HUES48 (cell line): Measurements from ENCODE around the gene ZNF2.
A peak's percentile ranks its signal among the peaks of the same experiment; 100 is the strongest.

Experiments used
- H3K27ac ChIP-seq: one replicate; pipeline ENCODE4 v1.7.0; 2013; ENCODE audit warnings: low read depth, low read length, inconsistent platforms
- H3K27me3 ChIP-seq: 2 replicates; pipeline ENCODE4 v1.6.1; 2013; ENCODE audit warnings: mild to moderate bottlenecking, low read length; ENCODE audit not compliant: control insufficient read depth, insufficient read depth
- H3K36me3 ChIP-seq: 2 replicates; pipeline ENCODE4 v1.6.1; 2013; ENCODE audit warnings: low read length; ENCODE audit not compliant: control insufficient read depth, insufficient read depth
- H3K4me1 ChIP-seq: 2 replicates; pipeline ENCODE4 v1.6.1; 2013; ENCODE audit warnings: mild to moderate bottlenecking, low read length; ENCODE audit not compliant: control insufficient read depth, insufficient read depth
- H3K4me3 ChIP-seq: 2 replicates; pipeline ENCODE4 v1.5.1; 2013; ENCODE audit warnings: mild to moderate bottlenecking, low read depth, low read length
- H3K9ac ChIP-seq: 2 replicates; pipeline ENCODE4 v1.6.1; 2013; ENCODE audit warnings: mild to moderate bottlenecking, low read depth, low read length, moderate library complexity
- H3K9me3 ChIP-seq: 2 replicates; pipeline ENCODE4 v1.6.1; 2013; ENCODE audit warnings: low read length; ENCODE audit not compliant: control insufficient read depth, insufficient read depth

The ZNF2 gene

GRCh38 chr2:95165371-95166064 lies at the start of gene ZNF2:
TSS of gene ZNF2 (plus strand) at chr2:95165809. CDS start at chr2:95176227, 10,418 bp downstream.
- Histone ChIP-seq H3K9me3 (no peaks in the 10 kb centered on the region), H3K9ac (peak within 1 kb of the TSS; percentile 94), H3K4me3 (peak within 1 kb of the TSS; percentile 94), H3K27ac (peak within 1 kb of the TSS; percentile 86), H3K4me1 (peaks cover 11% of the 10 kb centered on the region; the same call in 1 of the 2 replicates), H3K36me3 (no peaks in the 10 kb centered on the region), H3K27me3 (no peaks in the 10 kb centered on the region)

GRCh38 chr2:95121093-95121406 lies 44.6 kb upstream of the ZNF2 start:
- H3K9me3 ChIP-seq = no peaks in the 10 kb centered on the region
- peak overlapping the region; percentile 90 for H3K27ac ChIP-seq
- peaks cover 17% of the 10 kb centered on the region for H3K36me3 ChIP-seq
- peak overlapping the region; percentile 81 for H3K4me3 ChIP-seq
- H3K27me3 ChIP-seq = no peaks in the 10 kb centered on the region
- H3K4me1 ChIP-seq = peaks cover 8% of the 10 kb centered on the region
- peak overlapping the region; percentile 98 for H3K9ac ChIP-seq

GRCh38 chr2:95121407-95122196 lies 44.0 kb upstream of the ZNF2 start, which contains the start of gene MRPS5:
TSS of gene MRPS5 (minus strand) at chr2:95121808. CDS start at chr2:95121791, 17 bp downstream.
- Histone ChIP-seq H3K27ac (peak within 1 kb of the TSS; percentile 90), H3K9me3 (no peaks in the 10 kb centered on the region), H3K4me1 (peaks cover 8% of the 10 kb centered on the region), H3K27me3 (no peaks in the 10 kb centered on the region), H3K9ac (peak within 1 kb of the TSS; percentile 98), H3K36me3 (peaks cover 12% of the 10 kb centered on the region), H3K4me3 (peak within 1 kb of the TSS; percentile 81)

- peaks cover 3% of the 10 kb centered on the region; the same call in 1 of the 2 replicates for H3K9me3 ChIP-seq
Observed at GRCh38 chr2:95122197-95122551, 43.4 kb upstream of the ZNF2 start.

GRCh38 chr2:95138702-95139101 lies 26.9 kb upstream of the ZNF2 start:
- no peak overlapping the region for H3K9ac ChIP-seq
- H3K27ac ChIP-seq = no peak overlapping the region
- H3K36me3 ChIP-seq = no peaks in the 10 kb centered on the region
- no peaks in the 10 kb centered on the region for H3K4me1 ChIP-seq
- H3K4me3 ChIP-seq = no peak overlapping the region
- H3K27me3 ChIP-seq = no peaks in the 10 kb centered on the region
- peaks cover 67% of the 10 kb centered on the region for H3K9me3 ChIP-seq

More at GRCh38 chr2:95122197-95122551, 43.4 kb upstream of the ZNF2 start:
- peak overlapping the region; percentile 98 for H3K9ac ChIP-seq
- H3K36me3 ChIP-seq = peaks cover 9% of the 10 kb centered on the region; the same call in 1 of the 2 replicates
- peak overlapping the region; percentile 81 for H3K4me3 ChIP-seq
- peaks cover 8% of the 10 kb centered on the region for H3K4me1 ChIP-seq
- H3K27ac ChIP-seq = no peak overlapping the region
- no peaks in the 10 kb centered on the region for H3K27me3 ChIP-seq

- Histone ChIP-seq H3K4me1 (no peaks in the 10 kb centered on the region), H3K27ac (no peak overlapping the region), H3K9ac (no peak overlapping the region), H3K27me3 (no peaks in the 10 kb centered on the region), H3K36me3 (peaks cover 10% of the 10 kb centered on the region; the same call in 1 of the 2 replicates), H3K9me3 (peaks cover 81% of the 10 kb centered on the region), H3K4me3 (no peak overlapping the region)
Observed at GRCh38 chr2:95143838-95144237, 21.8 kb upstream of the ZNF2 start.

- H3K9me3 ChIP-seq = peaks cover 81% of the 10 kb centered on the region
- H3K36me3 ChIP-seq = peaks cover 53% of the 10 kb centered on the region
- H3K4me1 ChIP-seq = no peaks in the 10 kb centered on the region
- no peaks in the 10 kb centered on the region for H3K27me3 ChIP-seq
- H3K4me3 ChIP-seq = no peak overlapping the region
- no peak overlapping the region for H3K27ac ChIP-seq
- H3K9ac ChIP-seq = no peak overlapping the region
Observed at GRCh38 chr2:95149397-95149984, 16.1 kb upstream of the ZNF2 start.

GRCh38 chr2:95158441-95158840 lies 7.2 kb upstream of the ZNF2 start:
- no peaks in the 10 kb centered on the region for H3K9me3 ChIP-seq
- H3K9ac ChIP-seq = no peak overlapping the region
- H3K4me3 ChIP-seq = peak overlapping the region; percentile 76
- no peak overlapping the region for H3K27ac ChIP-seq
- peaks cover 4% of the 10 kb centered on the region; the same call in 1 of the 2 replicates for H3K4me1 ChIP-seq
- peaks cover 12% of the 10 kb centered on the region for H3K27me3 ChIP-seq
- H3K36me3 ChIP-seq = peaks cover 14% of the 10 kb centered on the region; the same call in 1 of the 2 replicates

GRCh38 chr2:95158891-95159619 lies 6.6 kb upstream of the ZNF2 start:
- Histone ChIP-seq H3K9me3 (no peaks in the 10 kb centered on the region), H3K27ac (no peak overlapping the region), H3K9ac (peak overlapping the region; percentile 41; the same call in 1 of the 2 replicates), H3K4me1 (peaks cover 4% of the 10 kb centered on the region; the same call in 1 of the 2 replicates), H3K4me3 (peak overlapping the region; percentile 76), H3K27me3 (peaks cover 12% of the 10 kb centered on the region), H3K36me3 (peaks cover 12% of the 10 kb centered on the region; the same call in 1 of the 2 replicates)

- peaks cover 12% of the 10 kb centered on the region; the same call in 1 of the 2 replicates for H3K4me1 ChIP-seq
- 0 out of 2 replicates have a peak, but pooled peaks cover 9% of the 10 kb centered on the region for H3K36me3 ChIP-seq
- H3K9me3 ChIP-seq = no peaks in the 10 kb centered on the region
- peak within 1 kb of the TSS; percentile 41; the same call in 1 of the 2 replicates for H3K9ac ChIP-seq
- H3K27me3 ChIP-seq = peaks cover 12% of the 10 kb centered on the region
- no peak within 1 kb of the TSS for H3K27ac ChIP-seq
- peak within 1 kb of the TSS; percentile 86 for H3K4me3 ChIP-seq
Observed at GRCh38 chr2:95159690-95160449, 5.7 kb upstream of the ZNF2 start, which contains the start of gene ZNF514. TSS of gene ZNF514 (minus strand) at chr2:95159848. CDS start at chr2:95153253, 6,595 bp downstream.
